DMS 273 treated with DMSO at 0.1 percent for 48 hours (cell line): ENCODE results near the gene WWTR1.

Source experiments
- DNase-seq: peaks from one replicate; lab custom pipeline; 2025; lab: John Stamatoyannopoulos, UW

Gene WWTR1

GRCh38 chr3:149593418-149594160 lies 64.2 kb downstream of the WWTR1 start:
- no peak for DNase-seq

GRCh38 chr3:149592758-149593240 lies 65.0 kb downstream of the WWTR1 start:
- DNase-seq, result peak; percentile 39

GRCh38 chr3:149590691-149591441 lies 67.0 kb downstream of the WWTR1 start:
- no peak for DNase-seq

- DNase-seq, result no peak
Measured at GRCh38 chr3:149589332-149589731, 68.5 kb downstream of the WWTR1 start.

GRCh38 chr3:149588909-149589308 lies 68.9 kb downstream of the WWTR1 start:
- no peak for DNase-seq

- DNase-seq, result no peak
Measured at GRCh38 chr3:149587383-149587782, 70.4 kb downstream of the WWTR1 start.

GRCh38 chr3:149586871-149587270 lies 71.0 kb downstream of the WWTR1 start:
- no peak for DNase-seq

GRCh38 chr3:149585401-149585726 lies 72.5 kb downstream of the WWTR1 start:
- DNase-seq, result no peak

GRCh38 chr3:149583921-149584635 lies 73.7 kb downstream of the WWTR1 start:
- DNase-seq, result no peak

- no peak for DNase-seq
Measured at GRCh38 chr3:149582395-149582794, 75.4 kb downstream of the WWTR1 start.

- peak; percentile 70 for DNase-seq
Measured at GRCh38 chr3:149581681-149582370, 76.0 kb downstream of the WWTR1 start.

GRCh38 chr3:149581248-149581647 lies 76.6 kb downstream of the WWTR1 start:
- no peak for DNase-seq

GRCh38 chr3:149579838-149580542 lies 77.8 kb downstream of the WWTR1 start:
- peak; percentile 86 for DNase-seq

GRCh38 chr3:149579161-149579560 lies 78.7 kb downstream of the WWTR1 start:
- no peak for DNase-seq

- DNase-seq, result no peak
Measured at GRCh38 chr3:149577801-149578200, 80.0 kb downstream of the WWTR1 start.

GRCh38 chr3:149575961-149576564 lies 81.8 kb downstream of the WWTR1 start:
- DNase-seq, result peak; percentile 71

GRCh38 chr3:149575213-149575960 lies 82.4 kb downstream of the WWTR1 start:
- DNase-seq, result peak; percentile 65

GRCh38 chr3:149572796-149573414 lies 84.9 kb downstream of the WWTR1 start:
- DNase-seq, result no peak

GRCh38 chr3:149571381-149571780 lies 86.4 kb downstream of the WWTR1 start:
- DNase-seq, result no peak

- DNase-seq, result no peak
Measured at GRCh38 chr3:149570016-149570415, 87.8 kb downstream of the WWTR1 start.
